AG10803 (cell line): ENCODE measurements around the gene ANTXR1.

Experiments
- DNase-seq: peaks from one replicate; pipeline ENCODE4 v3.0.0; 2010; ENCODE audit warnings: low read depth
- H3K4me3 ChIP-seq: 2 replicates; pipeline ENCODE4 v1.5.1; 2011; ENCODE audit warnings: mild to moderate bottlenecking, low read length, control low read depth
- TF ChIP-seq, protein P1 (sequence below): conservative IDR thresholded peaks from 2 replicates; pipeline ENCODE4 v1.5.1; 2011; ENCODE audit warnings: mild to moderate bottlenecking, low read length, control low read depth, inconsistent platforms

The ANTXR1 gene

GRCh38 chr2:69138247-69138772, 125.3 kb downstream of the ANTXR1 start:
- TF ChIP-seq, protein P1, sequence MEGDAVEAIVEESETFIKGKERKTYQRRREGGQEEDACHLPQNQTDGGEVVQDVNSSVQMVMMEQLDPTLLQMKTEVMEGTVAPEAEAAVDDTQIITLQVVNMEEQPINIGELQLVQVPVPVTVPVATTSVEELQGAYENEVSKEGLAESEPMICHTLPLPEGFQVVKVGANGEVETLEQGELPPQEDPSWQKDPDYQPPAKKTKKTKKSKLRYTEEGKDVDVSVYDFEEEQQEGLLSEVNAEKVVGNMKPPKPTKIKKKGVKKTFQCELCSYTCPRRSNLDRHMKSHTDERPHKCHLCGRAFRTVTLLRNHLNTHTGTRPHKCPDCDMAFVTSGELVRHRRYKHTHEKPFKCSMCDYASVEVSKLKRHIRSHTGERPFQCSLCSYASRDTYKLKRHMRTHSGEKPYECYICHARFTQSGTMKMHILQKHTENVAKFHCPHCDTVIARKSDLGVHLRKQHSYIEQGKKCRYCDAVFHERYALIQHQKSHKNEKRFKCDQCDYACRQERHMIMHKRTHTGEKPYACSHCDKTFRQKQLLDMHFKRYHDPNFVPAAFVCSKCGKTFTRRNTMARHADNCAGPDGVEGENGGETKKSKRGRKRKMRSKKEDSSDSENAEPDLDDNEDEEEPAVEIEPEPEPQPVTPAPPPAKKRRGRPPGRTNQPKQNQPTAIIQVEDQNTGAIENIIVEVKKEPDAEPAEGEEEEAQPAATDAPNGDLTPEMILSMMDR: no peak
- DNase-seq: peak; percentile 79
- 0 out of 2 replicates have a peak overlapping the region, but pooled peaks have one; percentile 7 for H3K4me3 ChIP-seq

GRCh38 chr2:69138793-69139459, 125.9 kb downstream of the ANTXR1 start:
- TF ChIP-seq, protein P1: no peak
- no peak overlapping the region for H3K4me3 ChIP-seq
- DNase-seq: peak; percentile 82

- TF ChIP-seq, protein P1: no peak
- DNase-seq: peak; percentile 61
- H3K4me3 ChIP-seq: no peak overlapping the region
These were observed 127.0 kb downstream of the ANTXR1 start for GRCh38 chr2:69139778-69140670.

- no peak for DNase-seq
- no peak overlapping the region for H3K4me3 ChIP-seq
- TF ChIP-seq, protein P1: no peak
These were observed 128.1 kb downstream of the ANTXR1 start for GRCh38 chr2:69141061-69141460.

DNA sequence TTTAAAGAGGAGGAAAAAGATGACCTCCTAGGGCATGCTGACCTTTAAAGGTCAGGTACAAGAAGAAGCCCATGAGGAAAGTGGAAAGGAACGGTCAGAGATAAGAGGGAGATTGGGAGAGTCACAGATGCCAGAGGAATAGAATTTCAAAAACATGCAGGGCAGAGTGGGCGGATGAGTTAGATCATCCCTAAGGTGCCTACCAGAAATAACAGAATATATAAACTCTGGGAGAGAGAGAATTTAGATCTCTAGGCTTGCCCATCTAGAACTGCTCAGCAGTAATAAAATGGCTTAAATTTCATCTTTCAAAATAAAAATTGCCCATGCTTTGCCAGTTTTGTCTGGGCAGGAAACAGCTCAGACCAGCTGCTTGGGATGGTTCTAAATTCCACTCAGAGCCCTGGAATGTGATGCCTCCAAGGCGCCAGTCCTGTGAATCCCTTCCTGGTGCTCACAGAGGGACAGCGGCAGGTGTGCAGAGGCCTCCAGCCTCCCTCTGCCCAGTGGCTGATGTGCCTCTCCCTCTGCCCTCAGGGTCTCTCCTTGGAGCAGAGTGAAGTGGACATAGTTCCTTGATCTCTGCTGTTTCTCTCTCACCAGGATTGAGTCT, 130.9 kb downstream of the ANTXR1 start:
- no peak overlapping the region for H3K4me3 ChIP-seq
- TF ChIP-seq, protein P1: no peak
- peak; percentile 36 for DNase-seq

GRCh38 chr2:69145204-69145603, 132.2 kb downstream of the ANTXR1 start:
- TF ChIP-seq, protein P1: no peak
- no peak overlapping the region for H3K4me3 ChIP-seq
- DNase-seq: no peak
